ENCODE results near the gene USH1C. TPM values are rescaled to one million over a fixed set of nuclear protein-coding genes. Genes with fewer than 3 reads are reported as not detected.

The USH1C gene
- total RNA-seq, 4 donors from 2014 or later: not detected

DNA sequence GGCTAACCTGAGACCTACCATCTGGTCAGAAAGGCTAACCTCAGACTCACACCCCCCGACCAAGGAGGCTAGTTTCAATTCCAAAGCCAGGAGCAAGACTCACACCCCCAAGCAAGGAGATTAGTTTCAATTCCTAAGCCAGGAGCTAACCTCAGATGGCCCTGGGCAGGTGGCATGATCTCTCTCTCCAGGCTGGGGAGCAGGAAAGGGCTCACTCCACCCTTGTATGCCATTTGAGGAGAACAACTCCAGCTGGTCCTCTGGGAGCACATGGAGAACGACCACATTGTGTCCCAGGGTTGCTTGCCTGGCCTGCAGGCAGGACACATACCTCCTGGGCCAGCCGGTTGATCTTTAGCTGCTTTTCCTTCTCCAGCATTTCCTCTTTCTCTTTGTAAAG lies 32.6 kb downstream of the USH1C start:
- Histone ChIP-seq H3K4me3 (no peak overlapping the region), H3K27ac (replicated peaks in 1 of 4) (no peak overlapping the region), H3K27me3 (no peaks in the 10 kb centered on the region), H3K9me3 (no peaks in the 10 kb centered on the region), H3K4me1 (peaks cover 16 to 20% (median 17%) of the 10 kb centered on the region in 4 donors), H3K36me3 (no peaks in the 10 kb centered on the region)
- intact Hi-C loops (cut with DNase I): no loop called here
- DNase-seq (ENCODE audit: extremely low spot score): no peak
- WGBS: 77% methylated on average over 3 of the region's 3 CpGs
- TF ChIP-seq, protein P1, sequence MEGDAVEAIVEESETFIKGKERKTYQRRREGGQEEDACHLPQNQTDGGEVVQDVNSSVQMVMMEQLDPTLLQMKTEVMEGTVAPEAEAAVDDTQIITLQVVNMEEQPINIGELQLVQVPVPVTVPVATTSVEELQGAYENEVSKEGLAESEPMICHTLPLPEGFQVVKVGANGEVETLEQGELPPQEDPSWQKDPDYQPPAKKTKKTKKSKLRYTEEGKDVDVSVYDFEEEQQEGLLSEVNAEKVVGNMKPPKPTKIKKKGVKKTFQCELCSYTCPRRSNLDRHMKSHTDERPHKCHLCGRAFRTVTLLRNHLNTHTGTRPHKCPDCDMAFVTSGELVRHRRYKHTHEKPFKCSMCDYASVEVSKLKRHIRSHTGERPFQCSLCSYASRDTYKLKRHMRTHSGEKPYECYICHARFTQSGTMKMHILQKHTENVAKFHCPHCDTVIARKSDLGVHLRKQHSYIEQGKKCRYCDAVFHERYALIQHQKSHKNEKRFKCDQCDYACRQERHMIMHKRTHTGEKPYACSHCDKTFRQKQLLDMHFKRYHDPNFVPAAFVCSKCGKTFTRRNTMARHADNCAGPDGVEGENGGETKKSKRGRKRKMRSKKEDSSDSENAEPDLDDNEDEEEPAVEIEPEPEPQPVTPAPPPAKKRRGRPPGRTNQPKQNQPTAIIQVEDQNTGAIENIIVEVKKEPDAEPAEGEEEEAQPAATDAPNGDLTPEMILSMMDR (IDR thresholded peaks at IDR 0.05): no peak

DNA sequence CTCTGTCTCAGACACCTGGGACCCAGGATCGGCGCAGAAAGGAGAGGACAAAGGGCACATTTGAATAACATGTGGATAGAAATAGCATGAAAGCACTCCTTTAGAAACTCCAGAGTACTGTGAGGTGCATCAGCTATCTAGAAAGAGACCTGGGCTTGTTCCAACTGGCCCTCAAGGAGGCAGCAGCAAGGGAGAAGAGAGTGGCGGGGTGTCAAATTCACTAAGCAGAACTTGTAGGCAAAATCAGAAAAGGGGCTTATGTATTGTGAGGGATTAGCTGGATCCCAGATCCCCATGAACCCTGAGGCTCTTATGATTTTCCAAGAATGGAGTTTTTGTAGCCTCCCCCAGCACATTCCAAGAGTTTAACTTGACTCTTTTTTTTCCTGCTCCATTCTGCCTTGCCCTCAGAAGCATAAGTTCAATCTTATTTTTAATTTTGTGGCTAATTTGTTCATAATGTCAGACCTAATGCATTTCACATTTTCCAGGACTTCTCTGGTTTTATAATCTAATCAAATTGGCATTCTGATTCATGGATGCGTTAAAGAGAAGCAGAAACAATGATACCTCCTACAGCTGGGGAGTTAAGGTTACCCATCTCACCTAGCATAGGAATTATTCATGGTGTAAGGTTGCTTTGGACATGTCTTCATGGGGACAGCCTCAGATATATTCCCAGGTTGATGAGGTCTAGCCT lies 33.6 kb downstream of the USH1C start:
- Histone ChIP-seq H3K9me3 (no peaks in the 10 kb centered on the region), H3K27me3 (no peaks in the 10 kb centered on the region), H3K36me3 (no peaks in the 10 kb centered on the region), H3K4me1 (peaks cover 16 to 20% (median 17%) of the 10 kb centered on the region in 4 donors), H3K27ac (replicated peaks in 1 of 4) (no peak overlapping the region), H3K4me3 (no peak overlapping the region)
- TF ChIP-seq POLR2A (IDR thresholded peaks at IDR 0.05; ENCODE audit: low read depth) (no peak), POLR2AphosphoS5 (IDR thresholded peaks at IDR 0.05) (no peak), EP300 (IDR thresholded peaks at IDR 0.05) (no peak)
- TF ChIP-seq, protein P1 (IDR thresholded peaks at IDR 0.05): no peak
- intact Hi-C loops (cut with DNase I): no loop called here
- WGBS: 85% methylated on average over 4 of the region's 4 CpGs
- DNase-seq (ENCODE audit: extremely low spot score): no peak

- intact Hi-C loops (cut with DNase I): no loop called here
- no peak for DNase-seq (ENCODE audit: extremely low spot score)
- H3K4me3 ChIP-seq: no peak overlapping the region
- H3K27me3 ChIP-seq: no peaks in the 10 kb centered on the region
- WGBS: 48% methylated on average over 3 of the region's 3 CpGs
- peaks cover 17 to 20% (median 18%) of the 10 kb centered on the region in 4 donors for H3K4me1 ChIP-seq
- no peaks in the 10 kb centered on the region for H3K9me3 ChIP-seq
- no peaks in the 10 kb centered on the region for H3K36me3 ChIP-seq
- no peak for TF ChIP-seq POLR2AphosphoS5 (IDR thresholded peaks at IDR 0.05)
- TF ChIP-seq EP300 (IDR thresholded peaks at IDR 0.05): no peak
- no peak for TF ChIP-seq POLR2A (IDR thresholded peaks at IDR 0.05; ENCODE audit: low read depth)
- TF ChIP-seq, protein P1 (IDR thresholded peaks at IDR 0.05): no peak
- H3K27ac ChIP-seq (replicated peaks in 1 of 4): peak overlapping the region in 1 of 4 donors; percentile 10
Observed at GRCh38 chr11:17508791-17509190, 35.4 kb downstream of the USH1C start.

- intact Hi-C loops (cut with DNase I): no loop called here
- DNase-seq (ENCODE audit: extremely low spot score): no peak
- Histone ChIP-seq H3K9me3 (no peaks in the 10 kb centered on the region), H3K27me3 (no peaks in the 10 kb centered on the region), H3K4me3 (no peak overlapping the region), H3K4me1 (peaks cover 17 to 20% (median 18%) of the 10 kb centered on the region in 4 donors), H3K27ac (replicated peaks in 1 of 4) (peak overlapping the region in 2 of 4 donors; percentile 57 to 66), H3K36me3 (no peaks in the 10 kb centered on the region)
- 32% methylated on average over 3 of the region's 3 CpGs for WGBS
- TF ChIP-seq POLR2AphosphoS5 (IDR thresholded peaks at IDR 0.05) (peak; percentile 36 to 44), POLR2A (IDR thresholded peaks at IDR 0.05; ENCODE audit: low read depth) (no peak)
Observed at GRCh38 chr11:17508306-17508705, 35.9 kb downstream of the USH1C start.

DNA sequence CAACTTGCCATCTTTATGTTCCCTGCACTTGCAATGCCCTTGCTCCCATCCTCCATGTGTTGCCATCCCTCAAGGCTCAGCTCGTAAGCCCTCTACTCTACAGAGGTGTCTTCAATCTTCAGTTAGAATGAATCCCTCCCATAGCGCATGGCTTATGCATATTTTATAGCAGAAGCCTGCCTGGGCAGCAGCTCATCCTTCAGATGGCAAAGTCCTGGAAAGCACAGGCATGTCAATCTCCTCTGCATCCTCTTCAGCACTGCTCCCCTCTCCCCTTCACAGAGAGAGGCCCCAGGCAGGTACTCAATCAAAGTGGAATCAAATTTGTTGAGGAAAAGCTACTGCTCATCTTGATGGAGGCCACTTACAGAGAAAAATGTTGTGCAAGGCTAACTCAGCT lies 36.4 kb downstream of the USH1C start:
- intact Hi-C loops (cut with DNase I): no loop called here
- H3K4me3 ChIP-seq: no peak overlapping the region
- WGBS: 77% methylated on average over 2 of the region's 2 CpGs

More for the DNA sequence above, 36.4 kb downstream of the USH1C start:
- no peaks in the 10 kb centered on the region for H3K9me3 ChIP-seq
- H3K27me3 ChIP-seq: no peaks in the 10 kb centered on the region
- peaks cover 17 to 20% (median 18%) of the 10 kb centered on the region in 4 donors for H3K4me1 ChIP-seq
- no peaks in the 10 kb centered on the region for H3K36me3 ChIP-seq
- peak overlapping the region in 2 of 4 donors; percentile 57 to 66 for H3K27ac ChIP-seq (replicated peaks in 1 of 4)
- no peak for DNase-seq (ENCODE audit: extremely low spot score)
- TF ChIP-seq POLR2A (IDR thresholded peaks at IDR 0.05; ENCODE audit: low read depth) (no peak), POLR2AphosphoS5 (IDR thresholded peaks at IDR 0.05) (no peak), EP300 (IDR thresholded peaks at IDR 0.05) (no peak)
- TF ChIP-seq, protein P1 (IDR thresholded peaks at IDR 0.05): no peak
